Measurements from ENCODE around the gene DUS1L.

- no peak for TF ChIP-seq CTCF (IDR thresholded peaks at IDR 0.05)
- no peak for TF ChIP-seq POLR2A (IDR thresholded peaks at IDR 0.05)
Observed at GRCh38 chr17:82103553-82104451, 38.2 kb upstream of the DUS1L start.
